Stimulated activated CD8-positive, alpha-beta memory T cell treated with anti-CD3 and anti-CD28 coated beads, Interleukin-2, amount 100 ng/mL, for 48 hours (primary cell): ENCODE results near the gene FIBP.

Source experiments
- DNase-seq, 2 donors: peaks; one replicate each; pipeline ENCODE4 v3.0.0-alpha.2; 2020; ENCODE audit warnings: low read depth in 2 of 2

FIBP gene

DNA sequence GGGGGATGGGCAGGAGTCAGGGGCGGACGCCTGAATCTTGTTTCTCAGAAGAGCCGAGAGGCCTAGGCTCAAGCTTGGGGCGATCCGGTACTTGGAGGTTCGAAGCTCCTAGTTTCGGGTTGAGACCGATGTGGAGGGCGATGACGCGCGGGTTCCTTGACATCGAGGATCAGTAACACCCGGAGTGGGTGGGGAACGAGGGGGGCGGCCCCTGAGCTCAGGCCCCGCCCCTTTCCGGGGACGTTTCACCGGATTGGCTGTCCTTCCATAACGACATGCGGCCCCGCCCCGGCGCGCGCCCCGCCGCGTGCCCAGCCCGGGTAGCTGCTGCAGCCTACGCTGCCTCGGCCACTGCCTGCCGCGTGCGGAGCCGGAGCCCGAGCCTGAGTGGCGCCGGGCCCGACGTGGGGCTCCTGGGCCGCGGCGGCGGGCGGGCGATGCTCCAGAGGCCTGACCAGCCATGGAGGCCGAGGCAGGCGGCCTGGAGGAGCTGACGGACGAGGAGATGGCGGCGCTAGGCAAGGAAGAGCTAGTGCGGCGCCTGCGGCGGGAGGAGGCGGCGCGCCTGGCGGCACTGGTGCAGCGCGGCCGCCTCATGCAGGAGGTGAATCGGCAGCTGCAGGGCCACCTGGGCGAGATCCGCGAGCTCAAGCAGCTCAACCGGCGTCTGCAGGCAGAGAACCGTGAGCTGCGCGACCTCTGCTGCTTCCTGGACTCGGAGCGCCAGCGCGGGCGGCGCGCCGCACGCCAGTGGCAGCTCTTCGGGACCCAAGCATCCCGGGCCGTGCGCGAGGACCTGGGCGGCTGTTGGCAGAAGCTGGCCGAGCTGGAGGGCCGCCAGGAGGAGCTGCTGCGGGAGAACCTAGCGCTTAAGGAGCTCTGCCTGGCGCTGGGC is 2.3 kb upstream of the FIBP start, which contains the start of gene CCDC85B:
Gene CCDC85B, plus strand, starts transcription at position 350 of the 895 bp plus-strand sequence. Its CDS starts 111 bp downstream, at position 461.
- DNase-seq, result peak; percentile 99

GRCh38 chr11:65887723-65888162 is 528 bp downstream of the FIBP start:
- DNase-seq, result no peak

GRCh38 chr11:65886826-65887722 is 1.2 kb downstream of the FIBP start:
- DNase-seq, result no peak

DNA sequence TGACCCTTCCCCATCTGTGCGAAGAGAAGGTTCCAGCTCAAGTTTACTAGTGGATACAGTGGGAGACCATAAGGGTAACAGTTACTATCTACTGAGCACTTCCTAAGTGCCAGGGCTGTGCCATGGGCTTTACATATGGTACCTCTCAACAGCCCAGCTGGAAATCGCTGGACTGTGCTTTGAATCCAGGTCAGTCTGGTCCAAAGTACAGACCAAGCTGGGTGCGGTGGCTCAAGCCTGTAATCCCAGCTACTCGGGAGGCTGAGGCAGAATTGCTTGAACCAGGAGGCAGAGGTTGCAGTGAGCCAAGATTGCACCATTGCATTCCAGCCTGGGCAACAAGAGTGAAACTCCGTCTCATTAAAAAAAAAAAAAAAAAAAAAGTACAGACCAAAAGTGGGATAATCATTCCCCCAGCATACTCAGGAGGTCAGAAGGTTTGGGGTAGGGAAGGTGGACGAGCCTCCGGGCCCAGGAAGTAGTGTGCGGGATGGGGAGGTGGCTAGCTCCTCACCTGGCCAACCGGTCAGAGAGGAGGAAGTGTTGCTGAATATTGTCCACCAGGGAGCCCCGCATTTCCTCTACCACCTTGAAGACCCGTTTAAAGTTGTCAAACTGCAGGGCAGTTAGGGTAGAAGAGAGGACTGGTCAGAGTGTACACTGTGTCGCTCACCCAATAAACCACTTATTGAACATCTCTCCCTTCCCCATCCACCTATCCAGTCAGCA is 2.3 kb downstream of the FIBP start:
- DNase-seq, result no peak

DNA sequence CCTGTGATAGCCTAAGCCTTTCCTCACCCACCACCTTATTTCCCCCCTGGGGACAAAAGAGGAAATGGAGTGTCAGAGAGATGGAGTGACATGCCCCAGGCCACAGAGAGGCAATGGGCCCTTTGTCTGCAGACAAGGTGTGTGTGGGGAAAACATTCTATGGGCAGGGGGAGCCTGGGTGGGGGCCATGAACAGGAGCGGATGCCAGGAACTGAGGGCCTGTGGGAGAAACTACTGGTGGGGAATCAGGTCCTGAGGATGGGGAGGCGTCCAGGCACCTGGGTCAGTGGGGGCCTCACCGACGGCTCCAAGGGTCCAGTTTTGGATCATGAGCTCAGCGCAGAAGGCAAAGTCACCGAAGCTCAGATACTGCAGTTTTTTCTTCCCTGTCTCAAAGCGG is 3.0 kb downstream of the FIBP start:
- DNase-seq, result no peak

- DNase-seq, result peak; percentile 71 to 73
Observed at GRCh38 chr11:65884716-65885092, 3.6 kb downstream of the FIBP start.

GRCh38 chr11:65883786-65884715 is 4.2 kb downstream of the FIBP start:
- no peak for DNase-seq

DNA sequence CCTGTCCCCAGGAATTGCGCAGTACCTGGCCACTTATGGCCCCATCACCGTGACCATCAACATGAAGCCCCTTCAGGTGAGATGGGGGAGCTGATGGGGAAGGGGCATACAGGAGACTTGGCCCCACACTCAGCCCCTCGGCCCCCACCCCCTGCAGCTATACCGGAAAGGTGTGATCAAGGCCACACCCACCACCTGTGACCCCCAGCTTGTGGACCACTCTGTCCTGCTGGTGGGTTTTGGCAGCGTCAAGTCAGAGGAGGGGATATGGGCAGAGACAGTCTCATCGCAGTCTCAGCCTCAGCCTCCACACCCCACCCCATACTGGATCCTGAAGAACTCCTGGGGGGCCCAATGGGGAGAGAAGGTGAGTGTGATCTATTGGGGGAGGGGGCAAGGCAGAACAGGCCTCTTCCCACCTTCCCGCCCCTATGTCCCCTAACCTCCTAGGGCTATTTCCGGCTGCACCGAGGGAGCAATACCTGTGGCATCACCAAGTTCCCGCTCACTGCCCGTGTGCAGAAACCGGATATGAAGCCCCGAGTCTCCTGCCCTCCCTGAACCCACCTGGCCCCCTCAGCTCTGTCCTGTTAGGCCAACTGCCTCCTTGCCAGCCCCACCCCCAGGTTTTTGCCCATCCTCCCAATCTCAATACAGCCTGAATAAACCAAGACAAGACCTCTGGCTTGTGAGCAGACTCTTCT is 5.1 kb downstream of the FIBP start:
- no peak for DNase-seq

GRCh38 chr11:65882120-65883057 is 5.9 kb downstream of the FIBP start:
- DNase-seq, result no peak

- DNase-seq, result no peak
Observed at GRCh38 chr11:65880844-65881421, 7.3 kb downstream of the FIBP start.

- no peak for DNase-seq
Observed at GRCh38 chr11:65880027-65880426, 8.2 kb downstream of the FIBP start.

- no peak for DNase-seq
Observed at GRCh38 chr11:65879617-65880016, 8.7 kb downstream of the FIBP start, which contains the start of gene CTSW. Gene CTSW, plus strand, starts transcription at chr11:65879837. Its CDS starts 18 bp downstream, at chr11:65879855.

DNA sequence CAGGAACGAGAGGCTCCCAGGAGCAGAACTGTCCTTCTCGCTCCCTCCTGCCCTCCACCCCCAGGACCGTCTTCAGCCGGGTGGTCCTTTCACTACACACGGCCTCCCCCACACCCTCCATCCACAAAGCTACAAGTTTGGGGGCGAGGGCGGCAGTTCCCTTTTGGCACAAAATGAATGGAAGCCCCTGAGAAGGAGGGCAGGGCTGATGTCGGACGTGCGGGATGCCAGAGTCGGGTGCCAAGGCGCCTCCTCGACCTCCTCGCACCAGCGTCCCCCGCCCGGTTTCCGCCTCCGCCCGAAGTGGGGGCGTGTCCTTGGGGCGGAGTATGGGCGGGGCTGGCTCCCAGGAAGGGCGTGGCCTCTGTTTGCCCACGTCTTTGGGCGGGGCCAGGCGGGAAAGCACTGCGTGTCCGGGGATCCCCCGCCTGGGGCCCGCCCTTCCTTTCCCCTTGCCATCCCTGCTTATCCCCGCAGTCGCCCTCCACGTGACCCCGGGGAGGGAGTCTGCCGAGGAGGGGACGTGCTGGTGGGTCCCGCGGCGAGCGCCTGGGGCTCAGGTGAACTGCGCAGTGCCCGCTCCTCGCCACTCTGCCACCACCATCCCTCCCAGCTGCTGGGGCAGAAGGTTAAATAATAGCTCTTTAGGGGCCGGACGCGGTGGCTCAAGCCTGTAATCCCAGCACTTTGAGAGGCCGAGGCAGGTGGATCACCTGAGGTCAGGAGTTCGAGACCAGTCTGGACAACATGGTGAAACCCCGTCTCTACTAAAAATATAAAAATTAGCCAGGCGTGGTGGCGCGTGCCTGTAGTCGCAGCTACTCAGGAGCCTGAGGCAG is 14.7 kb downstream of the FIBP start:
- DNase-seq, result peak; percentile 94 to 95

- DNase-seq, result no peak
Observed at GRCh38 chr11:65872586-65873317, 15.5 kb downstream of the FIBP start, which contains the start of gene EFEMP2. Gene EFEMP2, minus strand, starts transcription at chr11:65872800. Its CDS starts 446 bp downstream, at chr11:65872354.

- DNase-seq, result no peak
Observed at GRCh38 chr11:65871811-65872548, 16.3 kb downstream of the FIBP start.
